Pancreas (tissue), 10 donors: ENCODE measurements around the gene LAMTOR1. TPM values are rescaled to one million over a fixed set of nuclear protein-coding genes. Genes with fewer than 3 reads are reported as not detected.
"Not testable (repeated sequence)": the region's sequence is repeated elsewhere in the genome, so short reads cannot be mapped to it uniquely, and the experiment has no call there.

Experiments
- ATAC-seq, 4 donors: fragments of 200-7000 bp; cut with Tn5 transposase; one replicate each; pipeline versions ENCODE4 v1.8.0 to v1.9.1; 2020; ENCODE audit warnings: mild to moderate bottlenecking in 4 of 4, moderate library complexity in 4 of 4
- DNase-seq, 6 donors: peaks; one replicate each; pipeline ENCODE4 v3.0.0-alpha.2; 2020
- FAIRE-seq: peaks from 2 replicates; lab custom pipeline; 2012; peaks lifted over from hg19 to GRCh38; lab: Jason Lieb, UNC
- H3K27ac ChIP-seq, 4 donors: fragments of 200-600 bp; sonication (generic); 1 replicate in 3 of 4; 2 replicates in 1 of 4; pipeline versions ENCODE4 v1.5.0 to v1.8.0; 2020
- H3K27me3 ChIP-seq, 4 donors: fragments of 200-600 bp; one replicate each; pipeline ENCODE4 v1.8.0; 2021
- H3K36me3 ChIP-seq, 3 donors: fragments of 200-600 bp; sonication (generic) in 1 of 3; one replicate each; pipeline versions ENCODE4 v1.5.0 to v1.8.0; 2020 to 2021
- H3K4me1 ChIP-seq, 3 donors: fragments of 200-600 bp; one replicate each; pipeline ENCODE4 v1.8.0; 2021
- H3K4me3 ChIP-seq, 4 donors: fragments of 200-600 bp; sonication (generic) in 2 of 4; one replicate each; pipeline versions ENCODE4 v1.5.0 to v1.8.0; 2020 to 2021
- H3K9me3 ChIP-seq, 4 donors: fragments of 200-600 bp; one replicate each; pipeline ENCODE4 v1.8.0; 2021
- WGBS, 2 donors: extraction: QIAGEN DNeasy Blood & Tissue Kit; methylation state at CpG; one replicate each; pipeline ENCODE4 v1.1.7; 2013; 5-methylcytosine and 5-hydroxymethylcytosine counted together
- intact Hi-C, 3 donors: fragments of 100-400 bp; cut with DNase I; formaldehyde crosslinking; loops; one replicate each; pipeline versions ENCODE4 v1.11.1 to v1.14.2; 2022
- polyA plus RNA-seq, 2 donors: library from polyadenylated mRNA; stranded (reverse); fragments of 200-250 nt; gene quantifications; one replicate each; pipeline ENCODE4 v1.2.3, GENCODE V29; 2013
- total RNA-seq, 6 donors: library from RNA; stranded (reverse); fragmentation: NEBNext Ultra II Directional in 4 of 6; extraction: Animal tissue kit (Norgen Biotek cat#: 25700) in 4 of 6; gene quantifications; one replicate each; pipeline versions ENCODE4 v1.2.1 to v1.2.4, GENCODE V29; 2021 to 2023
- TF ChIP-seq, protein P1 (sequence below), 4 donors: fragments of 200-600 bp; sonication (generic) in 3 of 4; IDR thresholded peaks; one replicate each; pipeline versions ENCODE4 v1.5.0 to v1.8.0; 2021; ENCODE audit warnings: antibody characterized with exemption in 4 of 4
- donor health status: healthy with polysubstance abuse.
- donor health status: DM: no; HTN: no; CAD: no; lungs with moderate emphysema.
- donor health status: DM: no; HTN: no; CAD: no.
- donor health status: control.
- donor health status: control.
- donor health status: Bipolar disorder and iron deficiency.
- donor health status: DM: yes; HTN: yes; CAD: no.
- donor health status: DM: no; HTN: no; CAD: no.
- donor health status: DM: no; HTN: no; CAD: no.
- donor health status: DM: yes; HTN: yes; CAD: no.

LAMTOR1 gene
- total and polyA plus RNA-seq, 8 donors = 24.9 to 71.8 (median 35.5) TPM

DNA sequence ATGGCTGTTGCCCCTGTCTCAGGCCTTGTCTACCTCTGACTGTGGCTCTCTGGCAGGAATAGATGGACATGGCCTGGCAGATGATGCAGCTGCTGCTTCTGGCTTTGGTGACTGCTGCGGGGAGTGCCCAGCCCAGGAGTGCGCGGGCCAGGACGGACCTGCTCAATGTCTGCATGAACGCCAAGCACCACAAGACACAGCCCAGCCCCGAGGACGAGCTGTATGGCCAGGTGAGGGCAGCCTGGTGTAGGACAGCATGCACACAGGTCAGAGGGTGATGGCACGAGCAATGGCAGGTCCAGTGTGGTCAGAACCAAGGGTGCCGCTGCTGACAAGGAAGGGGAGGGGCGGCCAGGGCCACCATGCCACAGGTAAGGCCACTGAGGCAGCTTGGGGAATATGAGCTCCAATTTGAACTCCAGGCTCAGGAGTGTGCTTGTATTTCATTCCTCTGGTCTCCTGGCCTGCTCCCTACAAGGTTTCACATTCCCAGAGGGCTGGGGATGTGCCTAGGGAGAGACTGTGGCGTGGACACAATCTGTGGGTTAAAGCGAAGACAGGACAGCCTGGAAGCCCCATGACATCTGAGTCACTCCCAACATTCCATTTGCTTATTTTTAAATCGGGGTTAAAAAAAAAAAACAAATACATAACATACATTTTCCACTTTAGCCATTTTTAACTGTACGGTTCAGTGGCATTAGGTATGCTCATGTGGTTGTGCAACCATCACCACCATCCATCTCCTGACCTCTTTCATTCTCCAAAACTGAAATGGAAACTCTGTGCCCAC, 33.0 kb upstream of the LAMTOR1 start:
- 81 to 86% methylated on average over 14 of the region's 14 CpGs for WGBS, 2 donors
- Histone ChIP-seq H3K9me3 (no peaks in the 10 kb centered on the region), H3K27me3 (no peaks in the 10 kb centered on the region), H3K4me3 (no peak overlapping the region), H3K27ac (no peak overlapping the region), H3K36me3 (no peaks in the 10 kb centered on the region), H3K4me1 (no peaks in the 10 kb centered on the region)
- ATAC-seq (no peak), DNase-seq (peak in 1 of 6 donors; percentile 29), FAIRE-seq (no peak)
- TF ChIP-seq, protein P1, sequence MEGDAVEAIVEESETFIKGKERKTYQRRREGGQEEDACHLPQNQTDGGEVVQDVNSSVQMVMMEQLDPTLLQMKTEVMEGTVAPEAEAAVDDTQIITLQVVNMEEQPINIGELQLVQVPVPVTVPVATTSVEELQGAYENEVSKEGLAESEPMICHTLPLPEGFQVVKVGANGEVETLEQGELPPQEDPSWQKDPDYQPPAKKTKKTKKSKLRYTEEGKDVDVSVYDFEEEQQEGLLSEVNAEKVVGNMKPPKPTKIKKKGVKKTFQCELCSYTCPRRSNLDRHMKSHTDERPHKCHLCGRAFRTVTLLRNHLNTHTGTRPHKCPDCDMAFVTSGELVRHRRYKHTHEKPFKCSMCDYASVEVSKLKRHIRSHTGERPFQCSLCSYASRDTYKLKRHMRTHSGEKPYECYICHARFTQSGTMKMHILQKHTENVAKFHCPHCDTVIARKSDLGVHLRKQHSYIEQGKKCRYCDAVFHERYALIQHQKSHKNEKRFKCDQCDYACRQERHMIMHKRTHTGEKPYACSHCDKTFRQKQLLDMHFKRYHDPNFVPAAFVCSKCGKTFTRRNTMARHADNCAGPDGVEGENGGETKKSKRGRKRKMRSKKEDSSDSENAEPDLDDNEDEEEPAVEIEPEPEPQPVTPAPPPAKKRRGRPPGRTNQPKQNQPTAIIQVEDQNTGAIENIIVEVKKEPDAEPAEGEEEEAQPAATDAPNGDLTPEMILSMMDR (IDR thresholded peaks at IDR 0.05) = no peak
- intact Hi-C loops = no loop called here

DNA sequence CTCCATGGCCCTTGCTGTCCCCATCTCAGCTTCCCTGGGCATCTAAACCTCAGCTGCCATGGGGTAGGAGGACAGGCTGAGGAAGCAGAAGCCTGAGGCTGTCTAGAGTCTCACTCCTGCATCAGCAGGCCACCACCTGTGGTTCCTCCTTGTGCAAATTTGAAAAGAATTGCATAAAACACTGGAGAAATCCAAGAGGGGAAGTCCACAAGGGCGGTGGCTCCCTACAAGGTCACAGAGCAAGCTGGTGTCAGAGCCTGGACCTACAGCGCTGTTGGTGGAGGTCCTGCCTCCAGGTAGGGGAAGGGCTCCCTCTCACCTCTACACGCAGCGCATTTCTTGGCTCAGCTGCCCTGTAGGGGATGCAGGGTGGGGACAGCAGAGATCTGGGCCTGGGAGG, 32.4 kb upstream of the LAMTOR1 start, which contains the start of gene FOLR3:
TSS of gene FOLR3 (plus strand) at position 253 of the 400 bp plus-strand sequence. CDS start 228 bp downstream, outside the sequence.
- ATAC-seq, H3K4me3 ChIP-seq, intact Hi-C loops, H3K27me3 ChIP-seq, H3K4me1 ChIP-seq, H3K9me3 ChIP-seq, DNase-seq, FAIRE-seq, H3K36me3 ChIP-seq, H3K27ac ChIP-seq: not testable (repeated sequence)
- 82 to 83% methylated on average over 4 of the region's 4 CpGs for WGBS, 2 donors

DNA sequence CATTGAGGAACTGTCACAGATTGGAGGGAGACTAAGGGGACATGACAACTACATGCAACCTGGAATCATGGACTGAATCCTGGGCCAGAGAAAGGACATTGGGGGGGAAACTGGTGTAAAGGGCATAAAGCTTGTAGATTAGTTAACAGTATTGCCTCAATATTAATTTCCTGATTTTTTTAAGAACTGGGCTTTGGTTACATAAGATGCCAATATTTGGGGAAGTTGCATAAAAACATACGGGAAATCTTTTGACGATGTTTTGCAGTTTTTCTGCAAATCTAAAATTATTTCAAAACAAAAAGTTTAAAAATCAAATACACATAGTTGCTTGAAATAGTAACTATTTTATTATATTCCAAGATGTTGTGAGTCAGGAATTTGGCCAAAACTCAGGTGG, 29.5 kb upstream of the LAMTOR1 start:
- Histone ChIP-seq H3K27ac (no peak overlapping the region), H3K36me3 (no peaks in the 10 kb centered on the region), H3K4me3 (no peak overlapping the region), H3K9me3 (no peaks in the 10 kb centered on the region), H3K4me1 (no peaks in the 10 kb centered on the region), H3K27me3 (no peaks in the 10 kb centered on the region)
- WGBS, 2 donors = 78 to 89% methylated on average over 2 of the region's 2 CpGs
- no peak for DNase-seq
- intact Hi-C loops = no loop called here
- TF ChIP-seq, protein P1 (IDR thresholded peaks at IDR 0.05) = no peak
- FAIRE-seq = no peak
- no peak for ATAC-seq

DNA sequence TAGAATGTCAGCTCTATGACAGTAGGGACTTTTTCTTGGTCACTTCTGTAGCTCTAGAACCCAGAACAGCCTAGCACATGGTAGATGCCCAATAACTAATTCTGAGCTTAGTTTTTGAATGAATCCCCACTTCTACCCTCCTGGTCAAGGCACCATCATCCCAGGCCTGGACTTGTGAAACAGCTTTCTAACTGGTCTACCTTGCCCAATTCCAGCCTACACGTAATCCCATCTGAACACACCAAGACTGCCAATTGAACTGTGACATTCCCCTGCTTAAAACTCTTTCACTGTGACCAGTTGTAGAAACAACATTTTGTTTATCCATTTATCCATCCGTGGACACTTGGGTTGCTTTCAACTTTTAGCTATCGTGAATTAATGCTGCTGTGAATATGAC, 26.3 kb upstream of the LAMTOR1 start:
- H3K4me3 ChIP-seq = no peak overlapping the region
- no peak for ATAC-seq

DNA sequence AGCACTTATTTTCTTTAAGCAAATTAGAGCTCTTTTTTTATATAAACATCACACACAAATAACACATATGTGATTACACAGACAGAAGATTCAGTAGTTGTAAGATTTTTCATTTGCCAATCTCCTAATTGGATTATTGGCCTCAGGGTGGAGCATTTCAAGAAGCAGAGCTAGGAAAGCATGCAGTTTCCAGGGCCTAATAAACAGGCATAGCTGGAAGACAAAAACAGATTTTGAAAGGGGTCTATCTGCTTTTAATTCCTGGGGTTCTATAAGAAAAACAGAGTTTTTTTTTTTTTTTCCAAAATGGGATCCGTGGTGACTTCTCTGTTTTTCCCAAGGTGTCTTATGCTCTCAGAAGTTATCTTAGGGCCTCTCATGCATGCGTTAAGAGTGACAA, 24.8 kb upstream of the LAMTOR1 start:
- 53 to 63% methylated on average over 2 of the region's 2 CpGs for WGBS, 2 donors
- Histone ChIP-seq H3K27ac (no peak overlapping the region), H3K36me3 (no peaks in the 10 kb centered on the region)

More for the DNA sequence above, 26.3 kb upstream of the LAMTOR1 start:
- 80 to 87% methylated on average over 3 of the region's 3 CpGs for WGBS, 2 donors
- Histone ChIP-seq H3K27ac (no peak overlapping the region), H3K4me1 (no peaks in the 10 kb centered on the region), H3K9me3 (no peaks in the 10 kb centered on the region), H3K36me3 (no peaks in the 10 kb centered on the region), H3K27me3 (no peaks in the 10 kb centered on the region)
- FAIRE-seq = no peak
- TF ChIP-seq, protein P1 (IDR thresholded peaks at IDR 0.05) = no peak
- no peak for DNase-seq
- intact Hi-C loops = no loop called here

More for the DNA sequence above, 24.8 kb upstream of the LAMTOR1 start:
- TF ChIP-seq, protein P1 (IDR thresholded peaks at IDR 0.05) = no peak
- ATAC-seq (no peak), DNase-seq (no peak), FAIRE-seq (no peak)
- H3K4me3 ChIP-seq = no peak overlapping the region
- H3K4me1 ChIP-seq = no peaks in the 10 kb centered on the region
- H3K9me3 ChIP-seq = no peaks in the 10 kb centered on the region
- no peaks in the 10 kb centered on the region for H3K27me3 ChIP-seq
- intact Hi-C loops = no loop called here
